Upper lobe of left lung (tissue), 4 donors: ENCODE data around the gene HHAT.

Source experiments
- CTCF ChIP-seq, 6 experiments: fragments of 450-650 bp in 4 of 6; fragments of 200-600 bp in 2 of 6; sonication (generic) in 2 of 6; IDR thresholded peaks; one replicate each; pipeline ENCODE4 v1.5.1; 2016 to 2019; ENCODE audit warnings: antibody characterized with exemption in 6 of 6
- EP300 ChIP-seq, 4 donors: sonication (generic); formaldehyde crosslinking; IDR thresholded peaks; one replicate each; pipeline ENCODE4 v1.5.1; 2017; ENCODE audit warnings: antibody characterized with exemption in 4 of 4, control low read depth in 2 of 4
- POLR2A ChIP-seq, 4 donors: fragments of 450-650 bp; IDR thresholded peaks; one replicate each; pipeline ENCODE4 v1.5.1; 2016 to 2017; ENCODE audit warnings: antibody characterized with exemption in 4 of 4, mild to moderate bottlenecking in 2 of 4
- POLR2AphosphoS5 ChIP-seq, 2 donors: sonication (generic); formaldehyde crosslinking; IDR thresholded peaks; one replicate each; pipeline ENCODE4 v1.5.1; 2017; ENCODE audit warnings: antibody characterized with exemption in 2 of 2

- TF ChIP-seq CTCF (IDR thresholded peaks at IDR 0.05) = no peak
- TF ChIP-seq POLR2AphosphoS5 (IDR thresholded peaks at IDR 0.05) = no peak
- TF ChIP-seq POLR2A (IDR thresholded peaks at IDR 0.05) = no peak
- TF ChIP-seq EP300 (IDR thresholded peaks at IDR 0.05) = no peak
These were observed 38.1 kb downstream of the HHAT start for GRCh38 chr1:210366767-210367166.
